Measurements from ENCODE around the gene AHI1. TPM values are rescaled to one million over a fixed set of nuclear protein-coding genes. Genes with fewer than 3 reads are reported as not detected.

Gene AHI1
- total and polyA plus RNA-seq, 8 donors, result 3.7 to 89.9 (median 49.5) TPM

DNA sequence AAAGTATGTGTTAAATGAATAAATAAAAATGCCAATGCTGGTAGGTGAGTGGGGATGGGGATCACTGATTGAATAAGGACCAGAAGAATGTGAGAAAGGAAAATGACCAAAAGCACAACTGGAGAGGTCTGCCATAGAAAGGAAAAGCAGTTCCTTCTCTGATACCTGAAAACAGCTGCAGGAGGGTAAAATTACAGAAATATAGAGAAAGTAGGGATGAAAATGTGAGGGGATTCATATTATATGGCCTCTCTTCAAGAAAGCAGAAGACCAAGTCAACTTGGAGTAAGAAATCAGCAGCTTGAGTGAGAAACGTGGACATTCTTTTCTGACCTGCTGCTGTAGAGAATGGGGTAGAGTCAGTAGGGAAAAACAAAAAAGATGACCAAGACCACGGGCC, 191.4 kb downstream of the AHI1 start:
- H3K4me1 ChIP-seq, result peaks cover 0 to 12% (median 1%) of the 10 kb centered on the region in 4 donors
- H3K27ac ChIP-seq, result no peak overlapping the region
- H3K36me3 ChIP-seq, result peaks cover 0 to 31% (median 3%) of the 10 kb centered on the region in 4 donors
- no peaks in the 10 kb centered on the region for H3K27me3 ChIP-seq
- no peak for DNase-seq
- no peaks in the 10 kb centered on the region for H3K9me3 ChIP-seq
- H3K4me3 ChIP-seq, result no peak overlapping the region
- TF ChIP-seq EP300 (IDR thresholded peaks at IDR 0.05) (no peak), POLR2AphosphoS5 (IDR thresholded peaks at IDR 0.05) (no peak), POLR2A (IDR thresholded peaks at IDR 0.05) (no peak)
- TF ChIP-seq, protein P1, sequence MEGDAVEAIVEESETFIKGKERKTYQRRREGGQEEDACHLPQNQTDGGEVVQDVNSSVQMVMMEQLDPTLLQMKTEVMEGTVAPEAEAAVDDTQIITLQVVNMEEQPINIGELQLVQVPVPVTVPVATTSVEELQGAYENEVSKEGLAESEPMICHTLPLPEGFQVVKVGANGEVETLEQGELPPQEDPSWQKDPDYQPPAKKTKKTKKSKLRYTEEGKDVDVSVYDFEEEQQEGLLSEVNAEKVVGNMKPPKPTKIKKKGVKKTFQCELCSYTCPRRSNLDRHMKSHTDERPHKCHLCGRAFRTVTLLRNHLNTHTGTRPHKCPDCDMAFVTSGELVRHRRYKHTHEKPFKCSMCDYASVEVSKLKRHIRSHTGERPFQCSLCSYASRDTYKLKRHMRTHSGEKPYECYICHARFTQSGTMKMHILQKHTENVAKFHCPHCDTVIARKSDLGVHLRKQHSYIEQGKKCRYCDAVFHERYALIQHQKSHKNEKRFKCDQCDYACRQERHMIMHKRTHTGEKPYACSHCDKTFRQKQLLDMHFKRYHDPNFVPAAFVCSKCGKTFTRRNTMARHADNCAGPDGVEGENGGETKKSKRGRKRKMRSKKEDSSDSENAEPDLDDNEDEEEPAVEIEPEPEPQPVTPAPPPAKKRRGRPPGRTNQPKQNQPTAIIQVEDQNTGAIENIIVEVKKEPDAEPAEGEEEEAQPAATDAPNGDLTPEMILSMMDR (IDR thresholded peaks at IDR 0.05), result no peak
- intact Hi-C loops (cut with DNase I; ENCODE audit: low total_unique reads), result no loop called here
- 88 to 94% (median 91%) methylated on average over 2 of the region's 2 CpGs for WGBS, 5 donors

DNA sequence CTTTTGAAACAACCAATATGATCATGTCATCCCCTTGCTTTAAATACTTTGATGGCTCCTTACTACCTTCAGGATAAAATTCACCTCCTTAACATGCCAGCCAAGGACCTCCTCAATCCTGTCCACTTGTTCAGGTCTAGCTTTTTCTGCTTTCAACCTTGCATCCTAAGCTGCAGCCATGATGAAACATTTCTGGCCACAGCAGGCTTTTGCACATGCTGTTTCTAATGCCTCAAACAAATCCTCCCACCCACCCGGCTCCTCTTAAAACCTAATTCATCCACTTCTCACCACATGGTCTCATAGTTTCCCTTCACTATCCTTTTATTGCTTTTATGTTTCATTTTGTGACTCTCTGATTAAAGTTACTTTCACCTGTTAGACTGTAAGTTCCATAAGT, 191.9 kb downstream of the AHI1 start:
- no peak for DNase-seq
- 94 to 98% (median 95%) methylated on average over 1 of the region's 1 CpG for WGBS, 5 donors
- Histone ChIP-seq H3K27me3 (no peaks in the 10 kb centered on the region), H3K9me3 (no peaks in the 10 kb centered on the region), H3K27ac (no peak overlapping the region), H3K36me3 (peaks cover 0 to 31% (median 3%) of the 10 kb centered on the region in 4 donors), H3K4me3 (no peak overlapping the region), H3K4me1 (peaks cover 0 to 9% (median 1%) of the 10 kb centered on the region in 4 donors)
- intact Hi-C loops (cut with DNase I; ENCODE audit: low total_unique reads), result no loop called here
- TF ChIP-seq POLR2AphosphoS5 (IDR thresholded peaks at IDR 0.05) (no peak), EP300 (IDR thresholded peaks at IDR 0.05) (no peak)
- TF ChIP-seq, protein P1 (IDR thresholded peaks at IDR 0.05), result no peak

DNA sequence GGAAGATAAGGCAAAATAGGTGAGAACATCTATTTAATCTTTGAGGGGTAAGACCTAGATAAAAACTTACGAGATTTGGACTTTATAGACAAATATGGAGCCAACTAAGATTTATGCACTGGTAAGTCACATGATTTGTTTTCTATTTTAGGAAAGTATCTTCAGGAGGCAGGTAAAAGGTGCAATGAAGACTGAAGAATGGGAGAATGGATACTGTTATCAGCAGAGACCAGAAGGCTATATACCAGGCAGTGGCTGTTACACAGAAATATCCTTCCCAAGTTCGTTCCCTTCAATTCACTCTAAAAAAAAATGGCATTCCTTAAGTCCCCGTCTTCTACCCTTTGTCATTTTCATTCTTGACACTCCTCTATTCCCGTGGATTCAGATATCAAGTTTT, 192.7 kb downstream of the AHI1 start:
- Histone ChIP-seq H3K4me1 (peaks cover 0 to 1% (median 0%) of the 10 kb centered on the region in 4 donors), H3K27ac (no peak overlapping the region), H3K36me3 (peaks cover 0 to 31% (median 3%) of the 10 kb centered on the region in 4 donors), H3K27me3 (no peaks in the 10 kb centered on the region), H3K4me3 (no peak overlapping the region), H3K9me3 (no peaks in the 10 kb centered on the region)
- TF ChIP-seq, protein P1 (IDR thresholded peaks at IDR 0.05), result no peak
- no peak for TF ChIP-seq POLR2A (IDR thresholded peaks at IDR 0.05)
- no peak for TF ChIP-seq POLR2AphosphoS5 (IDR thresholded peaks at IDR 0.05)
- TF ChIP-seq EP300 (IDR thresholded peaks at IDR 0.05), result no peak
- intact Hi-C loops (cut with DNase I; ENCODE audit: low total_unique reads), result no loop called here
- 92 to 98% (median 95%) methylated on average over 4 of the region's 4 CpGs for WGBS, 5 donors
- DNase-seq, result no peak

DNA sequence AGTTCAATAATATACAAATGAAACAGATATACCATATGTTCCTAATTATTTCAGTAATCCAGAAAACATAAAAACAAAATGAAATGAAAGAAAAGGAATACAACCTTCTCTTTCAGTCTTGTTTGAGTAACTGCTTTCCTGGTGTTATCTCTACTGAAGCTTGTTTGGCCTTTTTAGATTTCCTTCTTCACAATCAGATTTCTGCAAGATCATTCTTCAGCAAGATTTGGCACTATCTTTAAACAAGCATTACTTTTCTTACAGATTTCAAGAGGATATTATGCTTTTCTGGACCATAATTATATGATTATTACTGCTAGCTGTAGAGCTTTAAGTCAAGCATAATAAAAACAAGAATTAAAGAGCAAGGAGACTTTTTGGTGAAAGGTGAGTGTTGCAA, 196.2 kb downstream of the AHI1 start:
- no peak for DNase-seq
- H3K27ac ChIP-seq, result no peak overlapping the region
- no peak overlapping the region for H3K4me3 ChIP-seq
- H3K27me3 ChIP-seq, result no peaks in the 10 kb centered on the region
- no peak for TF ChIP-seq POLR2AphosphoS5 (IDR thresholded peaks at IDR 0.05)
- TF ChIP-seq EP300 (IDR thresholded peaks at IDR 0.05), result no peak
- TF ChIP-seq POLR2A (IDR thresholded peaks at IDR 0.05), result no peak
- TF ChIP-seq, protein P1 (IDR thresholded peaks at IDR 0.05), result no peak
- H3K36me3 ChIP-seq, result peaks cover 0 to 42% (median 15%) of the 10 kb centered on the region in 4 donors
- H3K9me3 ChIP-seq, result no peaks in the 10 kb centered on the region
- intact Hi-C loops (cut with DNase I; ENCODE audit: low total_unique reads), result no loop called here
- no peaks in the 10 kb centered on the region for H3K4me1 ChIP-seq

Data from stomach (tissue), 9 donors.